ENCODE results near the gene PTGIS.

- TF ChIP-seq POLR2AphosphoS5 (IDR thresholded peaks at IDR 0.05; ENCODE audit: low read depth, low read length) = no peak
- no peak for TF ChIP-seq POLR2A (IDR thresholded peaks at IDR 0.05; ENCODE audit: low read depth, low read length)
- TF ChIP-seq TAF1 (IDR thresholded peaks at IDR 0.05; ENCODE audit: borderline replicate concordance, low read depth, low read length) = no peak
Observed at GRCh38 chr20:49614338-49615050, 46.6 kb upstream of the PTGIS start.
